SK-N-MC (cell line): ENCODE measurements around the gene HLA-DQA1.

Experiments
- EZH2 ChIP-seq: fragments of 200-600 bp; sonication (generic); IDR thresholded peaks from one replicate; pipeline ENCODE4 v1.6.1; 2017; ENCODE audit warnings: antibody characterized with exemption
- POLR2AphosphoS5 ChIP-seq: IDR thresholded peaks from 2 replicates; pipeline ENCODE4 v1.6.1; 2012; ENCODE audit warnings: mild to moderate bottlenecking, low read depth, low read length, borderline replicate concordance

DNA sequence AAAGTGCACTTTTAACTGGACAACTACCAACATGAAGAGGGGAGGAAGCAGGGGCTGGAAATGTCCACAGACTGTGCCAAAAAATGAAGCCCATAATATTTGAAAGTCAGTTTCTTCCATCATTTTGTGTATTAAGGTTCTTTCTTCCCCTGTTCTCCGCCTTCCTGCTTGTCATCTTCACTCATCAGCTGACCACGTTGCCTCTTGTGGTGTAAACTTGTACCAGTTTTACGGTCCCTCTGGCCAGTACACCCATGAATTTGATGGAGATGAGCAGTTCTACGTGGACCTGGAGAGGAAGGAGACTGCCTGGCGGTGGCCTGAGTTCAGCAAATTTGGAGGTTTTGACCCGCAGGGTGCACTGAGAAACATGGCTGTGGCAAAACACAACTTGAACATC is 3.9 kb downstream of the HLA-DQA1 start:
- TF ChIP-seq POLR2AphosphoS5 (no peak), EZH2 (no peak)
